KMS-11 (cell line): Measurements from ENCODE around the gene TMEM273.

ENCODE experiments used
- H2AFZ ChIP-seq: fragments of 200-600 bp; sonication (generic); 2 replicates; pipeline ENCODE4 v1.6.1; 2016; ENCODE audit warnings: antibody characterized with exemption, mixed run types, low read depth
- H3K27ac ChIP-seq: fragments of 200-600 bp; sonication (generic); 2 replicates; pipeline ENCODE4 v1.6.1; 2016; ENCODE audit warnings: mild to moderate bottlenecking, mixed run types
- H3K27me3 ChIP-seq: fragments of 200-600 bp; sonication (generic); 2 replicates; pipeline ENCODE4 v1.6.1; 2017; ENCODE audit warnings: mild to moderate bottlenecking, low read depth, mixed run types, moderate library complexity; ENCODE audit not compliant: insufficient read depth
- H3K36me3 ChIP-seq: fragments of 200-600 bp; sonication (generic); 2 replicates; pipeline ENCODE4 v1.6.1; 2017; ENCODE audit warnings: mild to moderate bottlenecking, mixed run types; ENCODE audit not compliant: insufficient read depth
- H3K4me1 ChIP-seq: fragments of 200-600 bp; sonication (generic); 2 replicates; pipeline ENCODE4 v1.6.1; 2016; ENCODE audit warnings: mild to moderate bottlenecking, low read depth, mixed run types; ENCODE audit not compliant: poor library complexity, severe bottlenecking
- H3K4me2 ChIP-seq: fragments of 200-600 bp; sonication (generic); 2 replicates; pipeline ENCODE4 v1.7.0; 2016; ENCODE audit warnings: mild to moderate bottlenecking, mixed run types
- H3K4me3 ChIP-seq: fragments of 200-600 bp; sonication (generic); IDR thresholded peaks from 2 replicates; pipeline ENCODE4 v1.6.1; 2017; ENCODE audit warnings: low read depth, low read length, mixed read lengths; ENCODE audit not compliant: insufficient read depth
- H3K79me2 ChIP-seq: fragments of 200-600 bp; sonication (generic); 2 replicates; pipeline ENCODE4 v1.6.1; 2016; ENCODE audit warnings: low read depth, mixed run types; ENCODE audit not compliant: insufficient read depth
- H3K9ac ChIP-seq: fragments of 200-600 bp; sonication (generic); 2 replicates; pipeline ENCODE4 v1.6.1; 2016; ENCODE audit warnings: mild to moderate bottlenecking, mixed run types
- H4K20me1 ChIP-seq: fragments of 200-600 bp; sonication (generic); 2 replicates; pipeline ENCODE4 v1.6.1; 2016; ENCODE audit warnings: mild to moderate bottlenecking, mixed run types; ENCODE audit not compliant: insufficient read depth
- TF ChIP-seq, protein P1 (sequence below): fragments of 200-600 bp; sonication (generic); conservative IDR thresholded peaks from 2 replicates; pipeline ENCODE4 v1.6.1; 2017; ENCODE audit warnings: low read depth, mild to moderate bottlenecking, antibody characterized with exemption, low read length, moderate library complexity, mixed read lengths

Gene TMEM273

DNA sequence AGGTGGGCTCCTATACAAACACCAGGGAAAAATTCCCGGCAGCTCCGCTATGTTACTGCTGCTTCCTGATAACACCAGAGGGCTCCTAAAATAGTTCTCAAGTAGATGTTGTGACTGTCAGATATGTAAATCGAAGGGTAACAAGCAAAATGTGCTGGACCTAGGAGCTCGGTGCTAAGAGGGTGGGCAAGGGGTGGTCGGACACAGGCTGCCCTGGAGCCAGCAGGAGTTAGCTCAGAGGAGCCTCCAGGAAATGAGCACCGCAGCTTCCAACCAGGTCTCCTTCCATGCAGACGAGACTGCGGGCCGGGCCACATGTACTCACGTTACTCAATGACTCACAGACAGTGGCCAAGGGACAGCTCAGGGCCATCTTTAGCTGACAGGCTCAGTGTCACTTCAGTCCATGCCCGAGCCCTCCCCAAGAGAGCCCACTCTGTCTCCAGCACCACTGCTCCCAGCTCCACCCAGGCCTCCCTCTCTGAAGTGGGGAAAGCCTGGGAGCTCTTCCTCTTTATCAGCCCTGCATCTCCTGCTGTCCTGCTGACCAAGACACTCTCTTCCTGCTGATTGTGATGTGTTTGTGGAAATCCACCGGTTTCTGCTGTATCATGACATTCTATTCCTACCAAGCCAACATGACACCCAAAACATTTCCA lies 37.2 kb upstream of the TMEM273 start:
- Histone ChIP-seq H3K4me1 (no peaks in the 10 kb centered on the region), H3K27ac (no peak overlapping the region), H4K20me1 (no peaks in the 10 kb centered on the region), H3K79me2 (no peaks in the 10 kb centered on the region), H3K4me3 (no peak overlapping the region), H3K36me3 (no peaks in the 10 kb centered on the region), H3K27me3 (no peaks in the 10 kb centered on the region), H2AFZ (no peak overlapping the region), H3K4me2 (no peak overlapping the region), H3K9ac (no peak overlapping the region)
- TF ChIP-seq, protein P1, sequence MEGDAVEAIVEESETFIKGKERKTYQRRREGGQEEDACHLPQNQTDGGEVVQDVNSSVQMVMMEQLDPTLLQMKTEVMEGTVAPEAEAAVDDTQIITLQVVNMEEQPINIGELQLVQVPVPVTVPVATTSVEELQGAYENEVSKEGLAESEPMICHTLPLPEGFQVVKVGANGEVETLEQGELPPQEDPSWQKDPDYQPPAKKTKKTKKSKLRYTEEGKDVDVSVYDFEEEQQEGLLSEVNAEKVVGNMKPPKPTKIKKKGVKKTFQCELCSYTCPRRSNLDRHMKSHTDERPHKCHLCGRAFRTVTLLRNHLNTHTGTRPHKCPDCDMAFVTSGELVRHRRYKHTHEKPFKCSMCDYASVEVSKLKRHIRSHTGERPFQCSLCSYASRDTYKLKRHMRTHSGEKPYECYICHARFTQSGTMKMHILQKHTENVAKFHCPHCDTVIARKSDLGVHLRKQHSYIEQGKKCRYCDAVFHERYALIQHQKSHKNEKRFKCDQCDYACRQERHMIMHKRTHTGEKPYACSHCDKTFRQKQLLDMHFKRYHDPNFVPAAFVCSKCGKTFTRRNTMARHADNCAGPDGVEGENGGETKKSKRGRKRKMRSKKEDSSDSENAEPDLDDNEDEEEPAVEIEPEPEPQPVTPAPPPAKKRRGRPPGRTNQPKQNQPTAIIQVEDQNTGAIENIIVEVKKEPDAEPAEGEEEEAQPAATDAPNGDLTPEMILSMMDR = no peak

DNA sequence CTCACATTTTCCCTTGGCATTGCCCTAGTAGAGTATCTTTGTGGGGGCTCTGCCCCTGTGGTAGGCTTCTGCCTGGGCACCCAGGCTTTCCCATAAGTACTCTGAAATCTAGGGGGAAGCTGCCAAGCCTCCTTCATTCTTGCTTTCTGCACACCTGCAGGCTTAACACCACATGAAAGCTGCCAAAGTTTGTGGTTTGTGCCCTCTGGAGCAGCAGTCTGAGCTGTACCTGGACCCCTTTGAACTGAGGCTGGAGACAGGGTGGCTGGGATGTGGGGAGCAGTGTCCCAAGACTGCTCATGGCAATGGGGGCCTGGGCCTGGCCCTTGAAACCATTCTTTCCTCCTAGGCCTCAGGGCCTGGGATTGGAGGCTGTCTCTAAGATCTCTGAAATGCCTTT lies 35.0 kb upstream of the TMEM273 start:
- no peak overlapping the region for H3K9ac ChIP-seq
- H3K4me2 ChIP-seq = no peak overlapping the region
- H3K79me2 ChIP-seq = no peaks in the 10 kb centered on the region
- H3K4me1 ChIP-seq = no peaks in the 10 kb centered on the region
- no peaks in the 10 kb centered on the region for H3K27me3 ChIP-seq
- H4K20me1 ChIP-seq = no peaks in the 10 kb centered on the region
- no peak overlapping the region for H3K27ac ChIP-seq
- no peak overlapping the region for H2AFZ ChIP-seq
- H3K4me3 ChIP-seq = no peak overlapping the region
- TF ChIP-seq, protein P1 = no peak
- no peaks in the 10 kb centered on the region for H3K36me3 ChIP-seq

DNA sequence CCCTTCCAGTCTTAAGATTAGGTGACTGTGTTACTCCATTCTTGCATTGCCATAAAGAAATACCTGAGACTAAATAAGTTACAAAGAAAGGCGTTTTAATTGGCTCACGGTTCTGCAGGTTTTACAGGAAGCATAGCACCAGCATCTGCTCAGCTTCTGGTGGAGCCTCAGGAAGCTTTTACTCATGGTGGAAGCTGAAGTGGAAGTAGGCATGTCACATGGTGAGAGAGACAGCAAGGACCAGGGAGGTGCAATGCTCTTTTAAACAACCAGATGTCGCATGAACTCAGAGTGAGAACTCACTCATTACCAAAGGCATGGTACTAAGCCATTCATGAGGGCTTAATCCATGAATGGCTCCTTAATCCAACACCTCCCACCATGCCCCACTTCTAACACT lies 34.0 kb upstream of the TMEM273 start:
- Histone ChIP-seq H3K4me1 (no peaks in the 10 kb centered on the region), H3K27me3 (no peaks in the 10 kb centered on the region), H3K9ac (no peak overlapping the region), H4K20me1 (no peaks in the 10 kb centered on the region), H3K4me2 (no peak overlapping the region), H3K4me3 (no peak overlapping the region), H3K36me3 (no peaks in the 10 kb centered on the region), H3K27ac (no peak overlapping the region), H2AFZ (no peak overlapping the region), H3K79me2 (no peaks in the 10 kb centered on the region)
- TF ChIP-seq, protein P1 = no peak

DNA sequence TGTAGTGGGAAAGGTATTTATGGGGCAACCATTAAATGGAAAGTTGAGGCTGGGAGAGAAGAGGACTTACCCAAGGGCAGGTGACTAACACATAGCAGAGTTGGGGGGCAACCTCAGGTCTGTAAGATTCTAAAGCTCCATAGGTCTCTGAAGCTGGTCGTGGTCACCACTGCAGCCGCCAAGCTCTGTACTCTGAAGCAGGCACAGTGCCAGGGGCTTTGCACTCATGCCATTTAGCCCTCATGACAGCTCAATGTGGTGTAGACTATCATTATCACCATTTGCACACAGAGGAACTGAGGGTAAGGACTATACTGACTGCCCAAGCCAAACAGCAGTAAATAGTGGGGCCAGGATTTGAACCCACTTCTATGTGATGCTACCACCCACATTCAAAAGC lies 32.5 kb upstream of the TMEM273 start:
- Histone ChIP-seq H3K27ac (no peak overlapping the region), H3K4me3 (no peak overlapping the region), H2AFZ (no peak overlapping the region), H3K79me2 (no peaks in the 10 kb centered on the region), H3K36me3 (no peaks in the 10 kb centered on the region), H4K20me1 (no peaks in the 10 kb centered on the region), H3K9ac (no peak overlapping the region), H3K4me2 (no peak overlapping the region), H3K27me3 (no peaks in the 10 kb centered on the region), H3K4me1 (no peaks in the 10 kb centered on the region)
- TF ChIP-seq, protein P1 = no peak
